GM18873 (cell line): ENCODE data around the gene BCL2L2.
"Not testable (repeated sequence)": the region's sequence is repeated elsewhere in the genome, so short reads cannot be mapped to it uniquely, and the experiment has no call there.

Experiments
- ATAC-seq: cut with Tn5 transposase; IDR thresholded peaks from one replicate; pipeline ENCODE4 v1.9.1; 2021; ENCODE audit warnings: mild to moderate bottlenecking, moderate library complexity, moderate number of reproducible peaks; ENCODE audit not compliant: unreplicated experiment, low FRiP score

The BCL2L2 gene

DNA sequence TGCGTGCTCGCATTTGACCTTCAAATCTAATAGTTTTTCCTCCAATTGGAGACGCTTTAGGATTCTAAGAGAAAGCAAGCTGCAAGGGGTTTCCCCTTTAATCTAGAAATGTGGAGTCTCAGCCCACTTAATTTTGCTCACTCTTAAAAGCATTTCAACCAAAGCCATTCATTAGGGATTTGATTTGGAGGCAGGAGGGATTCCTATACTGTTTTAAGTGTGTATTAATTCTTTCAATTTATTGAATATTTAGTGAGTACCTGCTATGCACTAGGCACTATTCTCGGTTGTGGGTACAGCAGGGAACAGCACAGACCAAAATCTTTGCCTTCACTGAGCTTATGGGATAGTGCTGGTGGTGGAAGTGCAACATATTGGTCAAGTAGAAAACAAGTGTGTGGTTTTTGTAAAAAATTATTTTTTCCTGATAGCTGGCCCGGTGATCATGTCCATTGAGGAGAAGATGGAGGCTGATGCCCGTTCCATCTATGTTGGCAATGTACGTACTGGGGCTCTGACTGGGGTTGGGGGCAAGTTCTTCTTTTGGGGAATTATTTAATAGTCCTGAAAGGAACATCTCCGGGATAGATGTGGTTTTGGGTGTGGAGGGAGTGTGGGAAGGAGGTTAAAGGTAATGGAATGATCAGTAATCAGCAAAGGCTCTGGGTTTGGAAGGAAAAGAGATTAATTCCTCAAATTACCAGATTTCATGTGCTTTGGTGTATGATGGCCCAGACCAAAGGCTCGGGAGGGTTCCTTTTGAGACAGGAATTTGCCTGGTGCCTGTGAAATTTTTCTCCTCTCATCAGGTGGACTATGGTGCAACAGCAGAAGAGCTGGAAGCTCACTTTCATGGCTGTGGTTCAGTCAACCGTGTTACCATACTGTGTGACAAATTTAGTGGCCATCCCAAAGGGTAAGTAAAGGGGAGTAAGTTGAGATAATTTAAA lies 16.2 kb downstream of the BCL2L2 start:
- ATAC-seq = no peak

DNA sequence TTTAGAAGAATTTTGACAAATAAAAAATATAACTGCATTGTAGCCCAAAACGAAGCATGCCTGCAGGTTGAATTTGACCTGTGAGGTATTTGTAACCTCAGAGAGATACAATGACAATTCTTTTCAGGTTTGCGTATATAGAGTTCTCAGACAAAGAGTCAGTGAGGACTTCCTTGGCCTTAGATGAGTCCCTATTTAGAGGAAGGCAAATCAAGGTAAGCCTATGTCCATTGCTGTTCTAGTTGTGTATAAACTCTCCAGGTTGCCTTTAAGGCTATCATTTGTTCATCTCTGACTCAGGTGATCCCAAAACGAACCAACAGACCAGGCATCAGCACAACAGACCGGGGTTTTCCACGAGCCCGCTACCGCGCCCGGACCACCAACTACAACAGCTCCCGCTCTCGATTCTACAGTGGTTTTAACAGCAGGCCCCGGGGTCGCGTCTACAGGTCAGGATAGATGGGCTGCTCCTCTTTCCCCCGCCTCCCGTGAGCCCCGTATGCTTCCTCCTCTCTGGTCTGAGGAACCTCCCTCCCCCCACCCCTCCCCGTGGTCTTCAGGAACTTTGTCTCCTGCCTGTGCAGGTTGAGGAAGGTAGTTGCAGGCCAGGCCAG lies 17.3 kb downstream of the BCL2L2 start:
- no peak for ATAC-seq

DNA sequence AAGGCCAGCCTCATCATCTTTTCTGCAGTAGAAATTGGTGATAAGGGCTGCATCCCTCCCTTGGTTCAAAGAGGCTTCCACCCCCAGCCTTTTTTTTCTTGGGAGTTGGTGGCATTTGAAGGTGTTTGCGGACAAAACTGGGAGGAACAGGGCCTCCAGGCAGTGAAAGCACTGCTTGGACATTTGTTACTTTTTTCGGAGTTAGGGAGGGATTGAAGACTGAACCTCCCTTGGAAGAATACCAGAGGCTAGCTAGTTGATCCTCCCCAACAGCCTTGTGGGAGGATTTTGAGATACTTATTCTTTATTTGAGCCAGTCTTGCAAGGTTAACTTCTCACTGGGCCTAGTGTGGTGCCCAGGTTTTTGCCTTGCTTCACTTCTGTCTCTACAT lies 17.8 kb downstream of the BCL2L2 start:
- ATAC-seq = no peak

DNA sequence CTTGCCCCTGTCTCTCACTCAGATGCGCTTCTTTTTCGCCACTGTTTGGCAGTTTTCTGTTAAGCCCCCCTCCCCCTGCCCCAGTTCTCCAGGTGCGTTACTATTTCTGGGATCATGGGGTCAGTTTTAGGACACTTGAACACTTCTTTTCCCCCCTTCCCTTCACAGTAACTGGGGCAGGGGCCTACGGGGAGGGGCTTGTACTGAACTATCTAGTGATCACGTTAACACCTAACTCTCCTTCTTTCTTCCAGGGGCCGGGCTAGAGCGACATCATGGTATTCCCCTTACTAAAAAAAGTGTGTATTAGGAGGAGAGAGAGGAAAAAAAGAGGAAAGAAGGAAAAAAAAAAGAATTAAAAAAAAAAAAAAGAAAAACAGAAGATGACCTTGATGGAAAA lies 18.4 kb downstream of the BCL2L2 start:
- no peak for ATAC-seq

DNA sequence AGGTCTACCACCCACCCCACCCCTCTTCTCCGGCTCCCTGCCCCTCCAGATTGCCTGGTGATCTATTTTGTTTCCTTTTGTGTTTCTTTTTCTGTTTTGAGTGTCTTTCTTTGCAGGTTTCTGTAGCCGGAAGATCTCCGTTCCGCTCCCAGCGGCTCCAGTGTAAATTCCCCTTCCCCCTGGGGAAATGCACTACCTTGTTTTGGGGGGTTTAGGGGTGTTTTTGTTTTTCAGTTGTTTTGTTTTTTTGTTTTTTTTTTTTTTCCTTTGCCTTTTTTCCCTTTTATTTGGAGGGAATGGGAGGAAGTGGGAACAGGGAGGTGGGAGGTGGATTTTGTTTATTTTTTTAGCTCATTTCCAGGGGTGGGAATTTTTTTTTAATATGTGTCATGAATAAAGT lies 19.1 kb downstream of the BCL2L2 start:
- not testable (repeated sequence) for ATAC-seq

DNA sequence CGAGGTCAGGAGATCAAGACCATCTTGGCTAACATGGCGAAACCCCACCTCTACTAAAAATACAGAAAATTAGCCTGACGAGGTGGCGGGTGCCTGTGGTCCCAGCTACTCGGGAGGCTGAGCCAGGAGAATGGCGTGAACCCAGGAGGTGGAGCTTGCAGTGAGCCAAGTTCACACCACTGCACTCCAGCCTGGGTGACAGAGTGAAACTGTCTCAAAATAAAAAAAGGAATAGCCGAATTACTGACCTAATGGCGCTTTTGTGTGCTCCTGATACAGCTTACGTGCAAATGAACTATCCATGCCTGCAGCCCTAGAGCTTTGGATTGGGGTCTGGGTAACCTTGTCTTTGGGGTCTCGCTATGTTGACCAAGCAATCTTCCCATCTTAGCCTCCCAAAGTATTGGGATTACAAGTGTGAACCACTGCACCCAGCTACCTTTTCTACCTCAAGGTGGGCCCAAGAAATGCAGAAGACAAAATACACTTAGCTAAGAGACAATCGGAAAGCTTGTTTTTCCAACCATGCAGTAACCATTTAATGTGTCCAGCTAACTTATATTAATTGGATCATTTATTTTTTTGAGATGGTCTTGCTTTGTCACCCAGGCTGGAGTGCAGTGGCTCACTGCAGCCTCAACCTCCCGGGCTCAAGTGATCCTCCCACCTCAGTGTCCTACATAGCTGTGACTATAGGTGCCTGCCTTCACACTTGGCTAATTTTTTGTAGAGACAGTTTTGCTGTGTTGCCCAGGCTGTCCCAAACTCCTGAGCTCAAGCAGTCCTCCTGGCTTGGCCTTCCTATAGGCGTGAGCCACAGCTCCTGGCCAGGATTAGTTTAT lies 20.1 kb downstream of the BCL2L2 start:
- no peak for ATAC-seq

DNA sequence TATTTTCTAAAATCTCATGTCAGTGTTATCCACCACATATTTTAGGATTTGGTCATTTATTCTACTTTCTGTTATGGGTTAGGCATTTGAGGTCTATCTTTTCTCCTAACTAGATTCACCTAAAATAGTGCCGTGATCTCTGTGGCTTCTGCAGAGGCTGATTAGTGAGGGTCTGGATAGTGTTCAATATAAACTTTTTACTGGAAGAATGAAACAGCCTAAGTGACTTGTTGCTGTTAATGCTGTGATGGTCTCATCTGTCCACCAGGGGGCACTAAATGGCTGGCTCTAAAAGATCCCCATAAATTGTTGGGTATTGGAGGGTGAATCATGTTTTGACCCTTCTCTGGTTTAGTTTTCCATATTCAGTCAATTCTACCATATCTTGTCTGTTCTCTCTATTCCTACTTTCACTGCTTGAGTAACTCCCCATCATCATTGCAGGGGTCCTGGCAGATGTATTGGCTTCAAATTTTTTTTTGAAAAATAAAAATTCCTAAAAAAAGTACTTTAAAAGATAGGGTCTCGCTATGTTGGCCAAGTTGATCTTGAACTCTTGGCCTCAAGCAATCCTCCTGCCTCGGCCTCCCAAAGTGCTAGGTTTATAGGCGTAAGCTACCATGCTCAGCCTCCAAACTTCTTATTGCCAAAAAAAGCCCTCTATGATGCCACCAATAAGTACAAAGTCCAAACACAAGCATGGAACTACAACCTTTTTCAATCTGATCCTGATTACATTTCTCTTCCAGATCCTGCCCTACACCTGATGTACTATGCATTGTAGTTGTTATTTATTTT lies 21.5 kb downstream of the BCL2L2 start:
- no peak for ATAC-seq

DNA sequence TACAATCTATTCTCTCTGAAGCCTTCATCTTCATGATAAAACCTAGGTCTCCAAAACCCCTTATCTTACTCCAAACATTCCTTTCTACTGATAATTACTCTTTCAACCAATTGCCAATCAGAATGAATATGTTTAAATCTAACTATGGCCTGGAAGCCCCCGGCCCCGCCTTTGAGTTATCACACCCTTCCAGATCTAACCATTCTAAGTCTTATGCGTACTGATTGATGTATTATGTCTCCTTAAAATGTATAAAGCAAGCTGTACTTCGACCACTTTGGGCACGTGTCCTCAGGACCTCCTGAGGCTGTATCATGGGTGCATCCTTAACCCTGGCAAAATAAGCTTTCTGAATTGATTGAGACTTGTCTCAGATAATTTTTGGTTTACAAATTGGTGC lies 29.0 kb downstream of the BCL2L2 start:
- no peak for ATAC-seq

DNA sequence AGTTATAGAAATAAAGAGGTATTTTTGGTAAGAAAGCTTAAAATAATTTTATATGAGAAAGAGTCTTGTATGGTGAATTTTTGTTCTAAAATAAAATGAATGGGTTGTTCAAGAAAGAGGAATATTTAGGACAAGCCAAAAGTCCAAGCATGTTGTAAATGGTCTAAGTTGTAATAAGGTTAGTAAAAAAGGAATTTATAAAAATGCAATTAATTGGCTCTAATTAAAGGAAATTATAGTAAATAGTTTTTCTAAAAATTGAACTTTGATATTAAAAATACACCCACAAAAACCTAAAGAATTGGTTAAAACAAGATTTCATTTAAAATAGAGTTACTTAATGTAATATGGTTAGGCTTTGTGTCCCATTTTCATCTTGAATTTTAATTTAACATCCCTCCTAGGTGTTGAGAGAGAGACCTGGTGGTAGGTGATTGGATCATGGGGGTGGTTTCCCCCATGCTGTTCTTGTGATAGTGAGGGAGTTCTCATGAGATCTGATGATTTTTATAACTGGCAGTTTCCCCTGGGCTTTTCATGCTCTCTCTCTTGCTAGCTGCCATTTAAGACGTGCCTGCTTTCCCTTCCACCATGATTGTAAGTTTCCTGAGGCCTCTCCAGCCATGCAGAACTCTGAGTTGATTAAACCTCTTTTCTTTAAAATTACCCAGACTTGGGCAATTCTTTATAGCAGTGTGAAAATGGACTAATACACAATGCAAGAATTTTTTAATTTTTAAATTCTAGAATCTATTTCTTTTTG lies 33.1 kb downstream of the BCL2L2 start:
- no peak for ATAC-seq

DNA sequence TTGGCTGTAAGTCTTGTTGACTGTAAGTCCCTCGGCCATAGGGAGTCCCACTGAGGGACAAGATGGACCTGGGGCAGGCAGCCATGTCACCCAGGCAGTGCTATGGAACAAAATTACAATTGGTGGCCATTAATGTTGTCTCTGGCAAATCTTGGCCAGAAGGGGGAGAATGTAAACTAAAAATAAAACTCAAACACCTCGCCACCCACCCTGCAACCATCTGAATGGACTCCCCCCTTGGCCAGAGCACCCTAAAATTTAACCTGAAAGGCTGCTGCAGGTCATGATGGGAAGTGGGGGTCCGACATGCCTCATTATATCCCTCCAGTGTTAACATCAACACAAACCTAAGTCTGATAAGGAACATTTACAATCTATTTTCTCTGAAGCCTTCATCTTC lies 37.8 kb downstream of the BCL2L2 start:
- no peak for ATAC-seq

DNA sequence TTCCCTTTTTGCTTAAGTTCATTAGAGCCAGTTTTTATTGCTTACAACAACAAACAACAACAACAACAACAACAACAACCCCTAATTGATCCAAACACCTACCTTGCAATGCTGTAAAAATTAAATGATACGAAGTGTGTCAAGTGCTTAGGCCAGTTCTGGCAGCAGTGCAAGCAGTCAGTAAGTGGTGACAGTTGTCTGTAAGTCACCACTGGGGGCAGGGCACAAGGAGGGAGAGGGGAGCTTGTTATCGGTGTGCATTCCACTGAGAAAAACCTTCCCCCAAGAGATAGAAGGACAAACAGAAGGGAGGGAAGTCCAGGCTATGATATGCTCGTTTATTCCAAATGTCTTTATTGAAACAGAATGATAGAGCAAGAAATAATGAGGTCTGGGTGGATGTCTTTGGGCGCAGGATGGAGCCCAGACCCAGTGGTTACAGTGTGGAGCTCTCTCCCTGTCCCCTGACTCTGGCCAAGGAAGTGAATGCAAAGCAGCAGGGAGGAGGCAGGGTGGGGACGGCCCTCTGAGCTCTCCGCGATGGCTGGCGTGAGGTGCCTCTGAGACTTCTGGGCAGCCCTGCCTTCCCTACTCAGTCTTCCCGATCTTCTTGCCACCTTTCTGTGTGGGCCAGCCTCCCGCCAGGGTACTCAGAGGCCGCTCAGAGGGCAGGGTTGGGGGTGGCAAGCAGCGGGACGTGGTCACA lies 39.5 kb downstream of the BCL2L2 start:
- no peak for ATAC-seq

DNA sequence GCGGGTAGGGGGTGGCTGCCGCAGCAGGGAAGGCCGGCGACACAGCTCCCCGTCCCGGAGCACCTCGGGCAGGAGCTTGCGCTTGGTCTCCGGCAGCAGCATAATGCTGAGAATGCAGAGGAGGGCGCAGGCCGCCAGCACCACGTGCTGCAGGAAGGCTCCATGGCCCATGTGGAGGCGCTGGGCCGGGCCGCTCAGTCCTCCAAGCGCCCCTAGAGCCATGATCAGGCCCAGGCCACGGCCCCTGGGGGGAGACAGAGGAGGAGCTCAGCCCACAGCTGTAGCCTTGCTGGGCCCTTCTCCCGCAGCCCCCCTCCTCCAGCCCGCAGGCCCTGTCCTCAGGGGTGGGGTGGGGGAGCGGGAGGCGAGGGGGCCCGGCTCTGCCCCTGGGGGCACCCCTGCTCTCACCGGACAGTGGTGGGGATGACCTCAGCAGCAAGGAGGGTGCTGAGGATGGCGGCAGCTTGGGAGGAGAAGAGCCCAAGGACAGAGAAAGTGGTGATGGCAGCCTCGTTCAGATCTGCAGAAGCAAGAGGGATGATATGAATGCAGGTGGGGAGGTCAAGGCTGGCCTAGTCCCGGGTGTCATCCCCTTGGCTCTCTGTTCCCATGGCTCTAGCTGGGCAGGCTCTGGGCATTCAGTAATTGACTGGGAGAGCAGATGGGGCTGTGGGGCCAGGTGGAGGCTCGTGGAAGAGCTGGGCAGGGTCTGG lies 40.2 kb downstream of the BCL2L2 start:
- no peak for ATAC-seq

DNA sequence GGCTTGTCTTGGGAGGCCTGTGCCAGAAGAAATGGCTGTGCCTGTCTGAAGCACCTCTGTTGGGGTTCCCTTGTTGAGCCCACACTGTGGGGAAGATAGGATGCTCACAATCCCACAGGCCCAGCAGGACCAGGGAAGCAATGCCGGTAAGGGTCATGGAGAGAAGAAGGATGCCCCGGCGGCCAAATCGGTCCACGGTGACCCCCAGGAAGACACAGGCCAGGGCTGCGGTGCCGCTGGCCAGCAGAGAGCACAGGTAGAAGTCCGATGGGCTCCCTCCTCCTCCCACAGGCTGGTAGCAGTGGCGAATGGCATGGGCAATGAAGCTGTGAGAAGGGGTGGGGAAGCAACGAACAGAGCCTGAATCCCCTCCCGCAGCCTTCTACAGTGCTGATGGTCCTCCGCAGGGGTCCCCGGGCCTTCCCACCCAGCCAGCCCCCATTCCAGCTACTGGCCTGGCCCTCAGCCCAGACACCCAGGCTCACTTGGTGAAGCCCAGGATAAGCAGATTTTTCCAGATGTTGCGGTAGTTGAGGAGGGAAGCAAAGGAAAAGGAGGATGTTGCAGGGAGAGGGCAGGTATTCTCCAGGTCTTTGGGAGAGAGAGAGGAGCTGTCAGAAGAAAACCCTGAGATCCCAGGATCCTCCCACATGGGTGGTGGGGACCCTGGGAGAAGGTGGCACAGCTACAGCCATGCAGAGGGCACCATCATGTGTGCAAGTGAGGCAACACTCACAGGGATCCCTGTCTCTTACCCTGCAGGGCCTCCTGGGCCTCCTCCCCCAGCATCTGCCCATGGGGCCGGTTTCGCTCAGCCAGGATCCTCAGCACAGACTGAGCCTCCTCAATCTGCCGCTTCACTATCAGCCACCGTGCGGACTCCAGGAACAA lies 41.0 kb downstream of the BCL2L2 start:
- no peak for ATAC-seq

DNA sequence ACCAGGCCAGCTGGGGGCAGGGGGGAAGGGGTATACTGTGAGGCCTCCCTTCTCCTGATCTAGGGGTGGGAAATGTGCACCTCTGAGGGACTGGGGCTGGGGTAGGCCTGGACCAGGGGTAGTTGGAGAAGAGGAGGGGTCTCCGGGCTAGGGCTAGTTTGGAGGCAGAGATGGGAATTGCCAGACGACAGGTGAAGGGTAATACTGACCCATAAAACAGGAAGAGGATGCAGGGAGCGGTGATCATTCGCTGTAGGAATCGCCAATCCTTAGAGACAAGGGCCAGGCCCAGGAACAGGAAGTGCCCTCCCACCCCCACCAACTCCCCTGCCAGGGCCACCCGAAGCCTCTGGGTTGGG lies 41.6 kb downstream of the BCL2L2 start:
- ATAC-seq = no peak

DNA sequence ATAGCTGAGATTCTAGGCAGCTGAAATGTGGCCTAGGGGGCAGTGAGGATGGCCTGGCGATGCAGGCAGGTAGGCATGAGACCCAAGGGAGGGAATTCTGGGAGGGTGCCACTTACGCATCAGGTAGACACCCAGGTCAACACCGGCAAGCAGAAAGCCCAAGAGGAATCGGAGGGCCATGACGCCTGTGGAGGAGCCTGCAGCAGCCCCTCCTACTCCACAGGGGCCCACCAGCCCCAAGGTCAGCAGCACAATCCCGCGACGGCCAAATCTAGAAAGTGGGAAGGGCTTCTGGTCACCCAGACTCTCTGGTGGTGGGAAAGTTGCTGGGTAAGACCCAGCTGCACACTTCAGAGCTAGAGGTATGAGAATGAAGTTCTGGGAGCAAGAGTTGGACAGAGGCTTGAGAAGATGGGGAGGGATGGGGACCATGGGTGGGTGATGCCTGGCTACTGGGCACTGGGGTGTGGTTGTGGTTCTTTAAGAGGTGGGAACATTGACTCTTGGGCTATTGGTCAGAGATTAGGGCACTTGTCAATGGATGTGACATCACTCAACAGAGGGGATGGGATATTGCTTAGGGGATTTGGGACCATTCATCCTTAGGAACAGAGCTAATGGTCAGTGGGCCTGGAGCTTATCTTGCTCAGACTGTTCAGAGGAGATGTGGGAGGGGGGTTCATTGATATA lies 42.7 kb downstream of the BCL2L2 start:
- ATAC-seq = no peak

DNA sequence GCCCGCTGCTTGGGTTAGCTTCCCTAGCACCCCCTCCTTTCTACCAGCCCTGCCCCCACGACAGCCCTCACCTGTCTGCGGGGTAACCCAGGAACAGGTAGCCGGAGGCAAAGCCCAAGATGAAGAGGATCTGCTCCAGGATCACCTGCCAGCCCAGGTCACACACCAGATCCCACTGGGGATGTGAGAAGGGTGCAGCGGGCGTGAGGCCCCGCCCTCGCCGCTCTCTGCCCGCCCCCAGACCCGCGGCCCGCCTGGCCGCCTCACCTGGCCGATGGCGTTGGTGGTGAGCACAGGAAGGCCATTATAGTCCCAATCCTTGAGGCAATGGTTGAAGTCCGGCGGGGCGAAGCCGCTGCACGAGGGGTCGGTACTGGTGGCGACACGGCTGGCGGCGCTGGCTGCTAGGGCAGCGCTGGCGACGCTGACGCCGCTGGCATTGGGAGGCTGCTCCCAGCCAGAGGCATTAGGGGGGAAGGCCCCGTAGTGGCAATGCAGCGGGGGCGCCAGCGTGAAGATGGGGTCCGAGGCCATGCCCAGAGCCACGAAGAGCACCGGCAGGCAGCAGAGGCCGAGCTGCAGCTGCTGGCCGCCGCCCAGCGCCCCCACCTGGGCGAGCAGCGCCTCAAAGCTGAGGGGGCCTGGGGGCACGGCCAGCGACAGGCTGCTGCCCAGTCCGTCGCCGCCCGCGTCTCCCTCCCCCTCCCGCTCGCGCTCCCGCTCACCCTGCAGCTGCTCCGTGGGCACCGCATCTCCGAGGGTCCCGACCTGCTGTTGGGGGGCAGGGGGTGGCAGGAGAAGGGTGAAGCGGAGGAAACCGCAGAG lies 45.3 kb downstream of the BCL2L2 start:
- ATAC-seq = no peak
